GM19463 (cell line): ENCODE data around the gene CDH16.
"Not testable (repeated sequence)": the region's sequence is repeated elsewhere in the genome, so short reads cannot be mapped to it uniquely, and the experiment has no call there.

Source experiments
- ATAC-seq: cut with Tn5 transposase; IDR thresholded peaks from one replicate; pipeline ENCODE4 v1.9.1; 2021; ENCODE audit warnings: mild to moderate bottlenecking, moderate library complexity; ENCODE audit not compliant: unreplicated experiment

The CDH16 gene

GRCh38 chr16:66918803-66919568 lies at the start of gene CDH16:
Gene CDH16, minus strand, starts transcription at chr16:66918885. Its CDS starts 820 bp downstream, at chr16:66918065.
- ATAC-seq: no peak

- no peak for ATAC-seq
Measured at GRCh38 chr16:66964049-66964448, 45.4 kb upstream of the CDH16 start.

GRCh38 chr16:66961914-66962313 lies 43.2 kb upstream of the CDH16 start:
- no peak for ATAC-seq

GRCh38 chr16:66961065-66961744 lies 42.5 kb upstream of the CDH16 start, which contains the start of gene CES3:
Gene CES3, plus strand, starts transcription at chr16:66961266. Its CDS starts 42 bp downstream, at chr16:66961308.
- peak; percentile 86 for ATAC-seq

- ATAC-seq: no peak
Measured at GRCh38 chr16:66960270-66960669, 41.6 kb upstream of the CDH16 start.

GRCh38 chr16:66959704-66960161 lies 41.0 kb upstream of the CDH16 start:
- ATAC-seq: no peak

- no peak for ATAC-seq
Measured at GRCh38 chr16:66958857-66959703, 40.4 kb upstream of the CDH16 start.

- ATAC-seq: not testable (repeated sequence)
Measured at GRCh38 chr16:66956154-66956457, 37.4 kb upstream of the CDH16 start.

- not testable (repeated sequence) for ATAC-seq
Measured at GRCh38 chr16:66955363-66956153, 36.9 kb upstream of the CDH16 start.

- ATAC-seq: no peak
Measured at GRCh38 chr16:66954097-66954659, 35.5 kb upstream of the CDH16 start.

GRCh38 chr16:66953462-66954096 lies 34.9 kb upstream of the CDH16 start:
- ATAC-seq: no peak

- no peak for ATAC-seq
Measured at GRCh38 chr16:66952430-66953110, 33.9 kb upstream of the CDH16 start.

GRCh38 chr16:66950971-66951790 lies 32.5 kb upstream of the CDH16 start:
- ATAC-seq: no peak

GRCh38 chr16:66950437-66950836 lies 31.8 kb upstream of the CDH16 start:
- ATAC-seq: no peak

- ATAC-seq: no peak
Measured at GRCh38 chr16:66949472-66949871, 30.8 kb upstream of the CDH16 start.

- ATAC-seq: no peak
Measured at GRCh38 chr16:66948837-66949225, 30.1 kb upstream of the CDH16 start.

GRCh38 chr16:66948134-66948836 lies 29.6 kb upstream of the CDH16 start:
- no peak for ATAC-seq
